ENCODE measurements around the gene SPRY2.

Gene SPRY2

DNA sequence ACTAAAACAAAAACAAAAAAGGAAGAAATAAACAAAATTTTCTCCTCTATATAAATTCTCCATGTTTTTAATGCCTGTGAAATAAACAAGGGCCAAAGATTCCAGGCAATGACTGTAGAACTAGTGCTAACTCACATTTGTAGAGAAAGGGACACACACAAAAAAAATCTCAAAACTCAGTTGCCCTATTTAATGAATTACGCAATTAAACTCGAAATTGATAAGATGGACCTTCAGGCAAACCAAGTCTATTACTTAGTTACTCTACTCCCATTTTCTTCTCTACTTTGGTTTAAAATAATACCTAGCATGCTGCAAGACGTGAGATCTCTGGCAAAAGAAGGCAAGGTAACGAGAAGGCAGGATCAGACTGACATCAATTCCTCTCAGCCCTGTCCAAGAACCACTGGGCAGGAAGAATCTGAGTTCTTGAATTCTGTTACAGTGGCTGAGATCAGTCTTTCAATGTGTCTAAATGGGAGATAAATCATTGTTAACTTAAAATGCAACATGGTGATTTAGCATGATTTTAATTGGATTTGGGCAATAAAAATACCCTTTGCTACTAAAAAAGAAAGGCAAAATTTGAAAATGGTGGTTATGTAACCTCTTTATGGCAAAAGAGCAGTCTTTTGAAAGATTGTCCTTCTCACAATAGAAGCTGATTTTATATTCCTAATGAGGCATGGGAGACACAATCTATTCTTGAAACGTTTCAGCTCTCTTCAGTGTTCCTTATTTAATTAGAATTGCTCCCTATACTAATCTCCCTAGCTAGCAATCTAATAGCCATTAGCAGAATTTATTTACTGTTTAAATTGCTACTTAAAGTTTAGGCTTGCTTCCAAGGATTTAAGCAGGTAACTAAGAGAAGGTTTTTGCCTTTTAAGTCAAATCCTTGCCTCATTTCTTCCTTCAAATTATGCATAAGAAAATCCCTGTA, 25.9 kb downstream of the SPRY2 start:
- no peak overlapping the region for H3K4me3 ChIP-seq (ENCODE audit: low read depth, low read length)
- no peak overlapping the region for H3K4me2 ChIP-seq (ENCODE audit: low read length)
- no peaks in the 10 kb centered on the region for H3K79me2 ChIP-seq
- no peak overlapping the region for H3K9ac ChIP-seq
- no peak overlapping the region for H3K27ac ChIP-seq
- H3K9me3 ChIP-seq (ENCODE audit: control insufficient read depth, low read length), result no peaks in the 10 kb centered on the region
- H2AFZ ChIP-seq, result no peak overlapping the region
- no peak for TF ChIP-seq CTCF (IDR thresholded peaks at IDR 0.05)
- H3K4me1 ChIP-seq, result no peaks in the 10 kb centered on the region
- H3K36me3 ChIP-seq (ENCODE audit: control insufficient read depth, insufficient read depth, low read length), result no peaks in the 10 kb centered on the region
- H3K27me3 ChIP-seq (ENCODE audit: control insufficient read depth, insufficient read depth, low read length), result no peaks in the 10 kb centered on the region

GRCh38 chr13:80313668-80314256, 27.2 kb downstream of the SPRY2 start:
- no peak overlapping the region for H3K9ac ChIP-seq
- no peaks in the 10 kb centered on the region for H3K36me3 ChIP-seq (ENCODE audit: control insufficient read depth, insufficient read depth, low read length)
- no peaks in the 10 kb centered on the region for H3K79me2 ChIP-seq
- no peak for TF ChIP-seq CTCF (IDR thresholded peaks at IDR 0.05)
- no peaks in the 10 kb centered on the region for H3K27me3 ChIP-seq (ENCODE audit: control insufficient read depth, insufficient read depth, low read length)
- H3K27ac ChIP-seq, result no peak overlapping the region
- H3K4me3 ChIP-seq (ENCODE audit: low read depth, low read length), result no peak overlapping the region
- no peaks in the 10 kb centered on the region for H3K4me1 ChIP-seq
- no peak overlapping the region for H3K4me2 ChIP-seq (ENCODE audit: low read length)
- no peak overlapping the region for H2AFZ ChIP-seq
- H3K9me3 ChIP-seq (ENCODE audit: control insufficient read depth, low read length), result no peaks in the 10 kb centered on the region

DNA sequence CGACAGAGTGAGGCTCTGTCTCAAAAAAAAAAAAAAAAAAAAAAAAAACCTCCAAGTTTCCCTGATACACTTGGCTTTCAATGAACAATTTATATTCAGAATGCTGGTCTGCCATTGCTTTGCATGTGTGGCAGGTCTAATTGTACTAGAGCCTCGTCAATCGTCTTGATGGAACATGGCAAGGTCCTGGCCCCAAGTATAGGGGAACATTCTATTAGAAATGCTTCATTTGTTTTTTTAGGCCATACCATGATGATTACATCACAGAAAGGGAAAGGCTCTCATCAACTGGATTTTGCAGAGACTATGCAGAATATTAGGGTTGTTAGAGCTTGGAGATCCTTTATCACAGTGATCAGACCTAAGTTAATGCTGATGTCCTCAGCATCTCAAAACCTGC, 28.0 kb downstream of the SPRY2 start:
- Histone ChIP-seq H3K9ac (no peak overlapping the region), H3K4me3 (ENCODE audit: low read depth, low read length) (no peak overlapping the region), H3K4me1 (no peaks in the 10 kb centered on the region), H3K27ac (no peak overlapping the region), H3K9me3 (ENCODE audit: control insufficient read depth, low read length) (no peaks in the 10 kb centered on the region), H2AFZ (no peak overlapping the region), H3K79me2 (no peaks in the 10 kb centered on the region), H3K27me3 (ENCODE audit: control insufficient read depth, insufficient read depth, low read length) (no peaks in the 10 kb centered on the region), H3K36me3 (ENCODE audit: control insufficient read depth, insufficient read depth, low read length) (no peaks in the 10 kb centered on the region), H3K4me2 (ENCODE audit: low read length) (no peak overlapping the region)
- no peak for TF ChIP-seq CTCF (IDR thresholded peaks at IDR 0.05)

DNA sequence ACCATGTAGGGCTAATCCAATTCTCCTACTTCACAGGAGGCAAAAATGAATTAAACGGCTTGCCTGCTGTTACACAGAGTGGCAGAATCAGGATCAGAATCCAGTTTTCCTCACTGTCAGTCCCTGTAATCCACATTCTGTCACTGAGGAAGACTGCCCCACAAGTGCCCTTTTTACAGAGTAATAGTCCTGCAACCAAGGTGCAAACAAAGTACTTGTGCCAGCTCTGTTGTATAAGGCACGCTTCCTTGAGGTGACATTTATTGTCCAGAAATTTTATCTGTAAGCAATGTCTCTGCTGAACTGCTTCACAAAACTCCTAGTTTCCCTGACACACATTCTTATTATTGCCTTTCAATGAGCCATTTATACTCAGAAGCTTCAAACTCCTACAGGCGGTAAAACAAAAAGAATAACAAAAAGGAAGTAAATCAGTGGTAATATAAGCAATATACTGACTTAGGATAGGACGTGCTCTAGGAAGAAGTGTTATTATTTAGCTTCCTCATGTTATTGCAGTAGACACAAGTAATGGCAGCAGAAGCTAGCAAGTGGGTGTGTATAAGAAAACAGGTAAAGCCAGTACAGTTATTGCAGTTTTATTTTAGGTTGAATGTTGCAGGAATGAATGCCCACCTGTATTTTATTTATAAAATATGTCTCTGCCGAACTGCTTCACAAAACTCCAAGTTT, 28.8 kb downstream of the SPRY2 start:
- H3K4me2 ChIP-seq (ENCODE audit: low read length), result no peak overlapping the region
- no peaks in the 10 kb centered on the region for H3K9me3 ChIP-seq (ENCODE audit: control insufficient read depth, low read length)
- no peaks in the 10 kb centered on the region for H3K79me2 ChIP-seq
- H3K4me3 ChIP-seq (ENCODE audit: low read depth, low read length), result no peak overlapping the region
- no peak for TF ChIP-seq CTCF (IDR thresholded peaks at IDR 0.05)
- H3K36me3 ChIP-seq (ENCODE audit: control insufficient read depth, insufficient read depth, low read length), result no peaks in the 10 kb centered on the region
- no peak overlapping the region for H3K27ac ChIP-seq
- no peaks in the 10 kb centered on the region for H3K4me1 ChIP-seq
- no peaks in the 10 kb centered on the region for H3K27me3 ChIP-seq (ENCODE audit: control insufficient read depth, insufficient read depth, low read length)
- H2AFZ ChIP-seq, result no peak overlapping the region
- no peak overlapping the region for H3K9ac ChIP-seq
